HL-60 (cell line): Measurements from ENCODE around the gene ZNF785.
A peak's percentile ranks its signal among the peaks of the same experiment; 100 is the strongest.

Experiments used
- DNase-seq, 2 experiments: peaks; one replicate each; pipeline ENCODE4 v3.0.0-alpha.2; 2010 to 2020; ENCODE audit warnings: low read depth in 1 of 2, low spot score in 1 of 2
- H3K27ac ChIP-seq: fragments of 250-450 bp; sonication (Bioruptor Pico); replicated peaks from 2 replicates; pipeline ENCODE4 v1.5.1; 2020; ENCODE audit warnings: mild to moderate bottlenecking, moderate library complexity
- H3K27me3 ChIP-seq: fragments of 250-450 bp; sonication (Bioruptor Pico); 2 replicates; pipeline ENCODE4 v1.5.1; 2021; ENCODE audit warnings: mild to moderate bottlenecking, moderate library complexity; ENCODE audit not compliant: insufficient read depth, poor library complexity, severe bottlenecking
- H3K4me3 ChIP-seq: replicated peaks from 2 replicates; pipeline ENCODE4 v1.5.1; 2011; ENCODE audit warnings: mild to moderate bottlenecking, control low read depth, low read length; ENCODE audit not compliant: insufficient read depth
- CTCF ChIP-seq: IDR thresholded peaks from one replicate; pipeline ENCODE4 v1.5.1; 2011; ENCODE audit warnings: low read length, control low read depth, inconsistent platforms; ENCODE audit not compliant: insufficient read depth
- GABPA ChIP-seq: IDR thresholded peaks from 2 replicates; pipeline ENCODE4 v1.6.1; 2012; ENCODE audit warnings: low read depth
- POLR2AphosphoS5 ChIP-seq: IDR thresholded peaks from 2 replicates; pipeline ENCODE4 v1.6.1; 2012; ENCODE audit warnings: low read depth
- SPI1 ChIP-seq: IDR thresholded peaks from 2 replicates; pipeline ENCODE4 v1.6.1; 2012; ENCODE audit warnings: low read depth, mild to moderate bottlenecking, borderline replicate concordance
- TF ChIP-seq, protein P1 (sequence below): IDR thresholded peaks from 2 replicates; pipeline ENCODE4 v1.6.1; 2012; ENCODE audit warnings: low read depth; ENCODE audit not compliant: insufficient replicate concordance

The ZNF785 gene

DNA sequence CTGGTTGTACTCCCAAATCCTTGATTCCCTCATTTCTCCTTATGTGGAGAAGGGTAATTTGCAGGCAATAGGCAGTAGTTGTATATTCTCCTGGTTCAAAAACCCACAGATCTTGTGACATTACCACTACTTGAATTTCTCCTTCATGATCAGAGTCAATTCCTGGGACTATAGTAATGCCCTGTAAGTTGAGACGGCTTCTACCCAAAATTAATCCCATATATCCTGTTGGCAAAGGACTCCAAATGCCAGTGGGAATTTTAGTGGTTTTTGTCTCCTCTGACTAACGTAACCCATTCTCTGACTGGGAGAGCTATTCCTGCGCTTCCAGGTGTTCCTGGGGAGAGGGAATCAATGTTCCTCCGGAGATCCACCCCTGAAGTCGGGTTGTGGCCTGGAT, 36.3 kb upstream of the ZNF785 start:
- no peak for TF ChIP-seq SPI1
- TF ChIP-seq, protein P1, sequence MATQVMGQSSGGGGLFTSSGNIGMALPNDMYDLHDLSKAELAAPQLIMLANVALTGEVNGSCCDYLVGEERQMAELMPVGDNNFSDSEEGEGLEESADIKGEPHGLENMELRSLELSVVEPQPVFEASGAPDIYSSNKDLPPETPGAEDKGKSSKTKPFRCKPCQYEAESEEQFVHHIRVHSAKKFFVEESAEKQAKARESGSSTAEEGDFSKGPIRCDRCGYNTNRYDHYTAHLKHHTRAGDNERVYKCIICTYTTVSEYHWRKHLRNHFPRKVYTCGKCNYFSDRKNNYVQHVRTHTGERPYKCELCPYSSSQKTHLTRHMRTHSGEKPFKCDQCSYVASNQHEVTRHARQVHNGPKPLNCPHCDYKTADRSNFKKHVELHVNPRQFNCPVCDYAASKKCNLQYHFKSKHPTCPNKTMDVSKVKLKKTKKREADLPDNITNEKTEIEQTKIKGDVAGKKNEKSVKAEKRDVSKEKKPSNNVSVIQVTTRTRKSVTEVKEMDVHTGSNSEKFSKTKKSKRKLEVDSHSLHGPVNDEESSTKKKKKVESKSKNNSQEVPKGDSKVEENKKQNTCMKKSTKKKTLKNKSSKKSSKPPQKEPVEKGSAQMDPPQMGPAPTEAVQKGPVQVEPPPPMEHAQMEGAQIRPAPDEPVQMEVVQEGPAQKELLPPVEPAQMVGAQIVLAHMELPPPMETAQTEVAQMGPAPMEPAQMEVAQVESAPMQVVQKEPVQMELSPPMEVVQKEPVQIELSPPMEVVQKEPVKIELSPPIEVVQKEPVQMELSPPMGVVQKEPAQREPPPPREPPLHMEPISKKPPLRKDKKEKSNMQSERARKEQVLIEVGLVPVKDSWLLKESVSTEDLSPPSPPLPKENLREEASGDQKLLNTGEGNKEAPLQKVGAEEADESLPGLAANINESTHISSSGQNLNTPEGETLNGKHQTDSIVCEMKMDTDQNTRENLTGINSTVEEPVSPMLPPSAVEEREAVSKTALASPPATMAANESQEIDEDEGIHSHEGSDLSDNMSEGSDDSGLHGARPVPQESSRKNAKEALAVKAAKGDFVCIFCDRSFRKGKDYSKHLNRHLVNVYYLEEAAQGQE: no peak
- TF ChIP-seq GABPA: no peak
- TF ChIP-seq CTCF: no peak
- TF ChIP-seq POLR2AphosphoS5: no peak
- no peaks in the 10 kb centered on the region for H3K27me3 ChIP-seq
- no peak for DNase-seq
- H3K27ac ChIP-seq: no peak overlapping the region
- no peak overlapping the region for H3K4me3 ChIP-seq

DNA sequence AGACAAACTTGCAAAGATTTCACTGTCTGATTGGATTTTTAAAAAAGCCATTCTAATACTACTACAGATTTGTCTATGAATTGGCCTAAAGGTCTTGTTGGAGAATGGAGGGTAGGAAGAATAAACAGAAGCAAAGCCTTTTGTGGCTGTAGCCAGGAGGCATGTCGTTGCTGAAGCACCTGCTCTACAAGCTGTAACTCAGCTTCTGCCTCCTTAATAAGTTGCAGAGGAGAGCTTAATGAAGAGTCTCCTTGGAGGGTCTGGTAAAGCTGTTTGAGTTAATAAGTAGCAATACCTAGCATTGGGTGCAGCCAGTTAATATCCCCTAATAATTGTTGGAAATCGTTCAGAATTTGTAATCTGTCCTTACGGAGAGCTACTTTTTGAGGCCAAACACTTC, 34.7 kb upstream of the ZNF785 start:
- DNase-seq: no peak
- H3K27ac ChIP-seq: no peak overlapping the region
- H3K27me3 ChIP-seq: no peaks in the 10 kb centered on the region
- TF ChIP-seq SPI1: no peak
- no peak for TF ChIP-seq CTCF
- TF ChIP-seq GABPA: no peak
- no peak for TF ChIP-seq POLR2AphosphoS5
- TF ChIP-seq, protein P1: no peak
- no peak overlapping the region for H3K4me3 ChIP-seq

- no peak for DNase-seq
- TF ChIP-seq GABPA: no peak
- no peak for TF ChIP-seq POLR2AphosphoS5
- no peak for TF ChIP-seq SPI1
- no peak overlapping the region for H3K4me3 ChIP-seq
- H3K27ac ChIP-seq: no peak overlapping the region
- no peaks in the 10 kb centered on the region for H3K27me3 ChIP-seq
Measured at GRCh38 chr16:30619638-30620037, 34.1 kb upstream of the ZNF785 start.

DNA sequence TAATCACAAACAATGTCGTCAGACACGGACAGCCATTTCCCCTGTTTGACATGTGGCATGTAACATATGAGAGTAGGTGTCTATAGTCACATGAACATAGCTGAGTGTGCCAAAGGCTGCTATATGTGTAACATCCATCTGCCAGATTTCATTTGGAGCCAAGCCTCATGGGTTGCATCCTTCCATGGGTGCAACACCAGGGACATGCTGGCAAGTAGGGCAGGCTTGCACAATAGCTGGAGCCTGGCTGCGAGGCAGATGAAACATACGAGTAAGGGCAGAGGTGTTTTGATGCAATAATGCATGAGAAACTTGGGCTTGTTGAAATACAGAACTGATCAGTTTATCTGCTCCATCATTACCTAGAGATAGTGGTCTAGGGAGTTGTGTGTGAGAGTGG, 33.7 kb upstream of the ZNF785 start:
- no peak overlapping the region for H3K4me3 ChIP-seq
- DNase-seq: peak in 1 of 2 experiments; percentile 63
- H3K27me3 ChIP-seq: no peaks in the 10 kb centered on the region
- no peak overlapping the region for H3K27ac ChIP-seq
- no peak for TF ChIP-seq CTCF
- no peak for TF ChIP-seq SPI1
- TF ChIP-seq GABPA: no peak
- TF ChIP-seq, protein P1: no peak
